K562 (cell line): Measurements from ENCODE around the gene FIZ1. TPM values are rescaled to one million over a fixed set of nuclear protein-coding genes. Genes with fewer than 3 reads are reported as not detected.

Experiments used
- ESRRA ChIP-seq: fragments of 450-650 bp; IDR thresholded peaks from 2 replicates; pipeline ENCODE4 v1.6.1; 2014; ENCODE audit warnings: low read depth, mild to moderate bottlenecking, moderate library complexity, borderline replicate concordance
- GABPA ChIP-seq: fragments of 200-800 bp; sonication (Bioruptor generic); conservative IDR thresholded peaks from 2 replicates; pipeline ENCODE4 v1.6.1; 2016; ENCODE audit warnings: low read depth, missing genetic modification characterization, missing compliant biosample characterization
- HDAC2 ChIP-seq: fragments of 450-650 bp; IDR thresholded peaks from 2 replicates; pipeline ENCODE4 v1.6.1; 2016; ENCODE audit warnings: mild to moderate bottlenecking
- HDAC3 ChIP-seq: fragments of 450-650 bp; IDR thresholded peaks from 2 replicates; pipeline ENCODE4 v1.6.1; 2018; ENCODE audit warnings: borderline replicate concordance, mild to moderate bottlenecking, moderate library complexity; ENCODE audit not compliant: partially characterized antibody
- JUND ChIP-seq, 2 experiments: IDR thresholded peaks; 2 replicates in 1 of 2; 3 replicates in 1 of 2; pipeline ENCODE4 v1.6.1; 2011; ENCODE audit warnings: borderline replicate concordance in 2 of 2, low read depth in 2 of 2, low read length in 2 of 2, improper control_type of control experiment in 1 of 2, missing biosample characterization in 1 of 2, missing genetic modification characterization in 1 of 2, missing genetic modification reagents in 1 of 2
- MAFK ChIP-seq: IDR thresholded peaks from 2 replicates; pipeline ENCODE4 v1.6.1; 2011; ENCODE audit warnings: low read length, improper control_type of control experiment
- MCM2 ChIP-seq: fragments of 450-650 bp; IDR thresholded peaks from 2 replicates; pipeline ENCODE4 v1.6.1; 2017; ENCODE audit warnings: low read depth, mild to moderate bottlenecking
- NFE2L1 ChIP-seq: fragments of 450-650 bp; IDR thresholded peaks from 2 replicates; pipeline ENCODE4 v1.6.1; 2016; ENCODE audit warnings: missing genetic modification characterization, low read depth, mild to moderate bottlenecking, missing compliant biosample characterization, moderate library complexity, borderline replicate concordance
- NRF1 ChIP-seq, 2 experiments: fragments of 450-650 bp; IDR thresholded peaks in 1 of 2; conservative IDR thresholded peaks in 1 of 2; 2 replicates each; pipeline ENCODE4 v1.6.1; 2014; ENCODE audit warnings: mild to moderate bottlenecking in 2 of 2
- POLR2B ChIP-seq: fragments of 450-650 bp; IDR thresholded peaks from 2 replicates; pipeline ENCODE4 v1.6.1; 2018; ENCODE audit warnings: low read depth; ENCODE audit not compliant: partially characterized antibody
- PRPF4 ChIP-seq: fragments of 200-400 bp; formaldehyde crosslinking; IDR thresholded peaks from one replicate; pipeline ENCODE4 v1.6.1; 2017; ENCODE audit warnings: low read length, low read depth, mild to moderate bottlenecking; ENCODE audit not compliant: insufficient read depth, poor library complexity, severe bottlenecking
- RBFOX2 ChIP-seq: fragments of 200-400 bp; formaldehyde crosslinking; IDR thresholded peaks from 2 replicates; pipeline ENCODE4 v1.6.1; 2017; ENCODE audit warnings: low read depth, mild to moderate bottlenecking, low read length, moderate library complexity
- RBM15 ChIP-seq: fragments of 200-400 bp; formaldehyde crosslinking; IDR thresholded peaks from 2 replicates; pipeline ENCODE4 v1.6.1; 2018; ENCODE audit warnings: mild to moderate bottlenecking, low read length, moderate library complexity; ENCODE audit not compliant: insufficient read depth
- RFX1 ChIP-seq: fragments of 450-650 bp; IDR thresholded peaks from 2 replicates; pipeline ENCODE4 v1.6.1; 2016; ENCODE audit warnings: mild to moderate bottlenecking, moderate library complexity
- SMAD1 ChIP-seq: fragments of 150-350 bp; IDR thresholded peaks from 2 replicates; pipeline ENCODE4 v1.6.1; 2014; ENCODE audit warnings: low read length, low read depth; ENCODE audit not compliant: partially characterized antibody
- SP1 ChIP-seq: sonication (generic); formaldehyde crosslinking; IDR thresholded peaks from 2 replicates; pipeline ENCODE4 v1.8.1; 2022; ENCODE audit warnings: mild to moderate bottlenecking, missing genetic modification reagents
- TEAD4 ChIP-seq, 2 experiments: sonication (generic) in 1 of 2; formaldehyde crosslinking in 1 of 2; IDR thresholded peaks; 2 replicates each; pipeline versions ENCODE4 v1.6.1 to v1.8.0; 2012 to 2022; ENCODE audit warnings: borderline replicate concordance in 1 of 2, inconsistent platforms in 1 of 2, low read length in 1 of 2, mild to moderate bottlenecking in 1 of 2, missing genetic modification reagents in 1 of 2
- YBX1 ChIP-seq: fragments of 450-650 bp; IDR thresholded peaks from 2 replicates; pipeline ENCODE4 v1.7.1; 2016; ENCODE audit warnings: mild to moderate bottlenecking
- ZNF384 ChIP-seq: IDR thresholded peaks from 2 replicates; pipeline ENCODE4 v1.6.1; 2012; ENCODE audit warnings: low read depth, low read length, improper control_type of control experiment
- ZNF512 ChIP-seq: IDR thresholded peaks from 2 replicates; pipeline ENCODE4 v1.6.1; 2016; ENCODE audit warnings: missing genetic modification characterization, missing compliant biosample characterization
- ZNF717 ChIP-seq: fragments of 250-450 bp; sonication (Bioruptor Pico); IDR thresholded peaks from 2 replicates; pipeline ENCODE4 v1.5.0; 2021
- ZNF740 ChIP-seq, 3 experiments: fragments of 200-800 bp in 1 of 3; sonication (Bioruptor generic) in 1 of 3; sonication (generic) in 1 of 3; formaldehyde crosslinking in 1 of 3; IDR thresholded peaks; 2 replicates each; pipeline versions ENCODE4 v1.6.1 to v1.8.0; 2016 to 2022; ENCODE audit warnings: mild to moderate bottlenecking in 2 of 3, missing compliant biosample characterization in 2 of 3, missing genetic modification characterization in 2 of 3, missing genetic modification reagents in 1 of 3
- polyA plus RNA-seq, 8 experiments: library from polyadenylated mRNA; depleted of rRNA in 4 of 8; stranded (reverse) in 5 of 8; unstranded in 3 of 8; fragments of >200 nt; fragmentation: Nextera tagmentation in 2 of 8; fragmentation: Illumina TruSeq in 1 of 8; extraction: Ambion mirVana in 2 of 8; extraction: Trizol in 1 of 8; gene quantifications; 2 replicates each; pipeline versions ENCODE4 v1.2.1 to v1.2.3, GENCODE V29; 2011 to 2014; ENCODE audit warnings: inconsistent platforms in 1 of 8, missing spikeins in 1 of 8
- total RNA-seq, 7 experiments: library from RNA; depleted of rRNA in 6 of 7; stranded (reverse); fragments of >200 nt in 6 of 7; fragmentation: Illumina TruSeq in 2 of 7; extraction: Trizol in 2 of 7; gene quantifications; 2 replicates each; pipeline versions ENCODE4 v1.2.1 to v1.2.3, GENCODE V29; 2011 to 2021; ENCODE audit warnings: low replicate concordance in 1 of 7
- TF ChIP-seq, protein P1 (sequence below): sonication (generic); formaldehyde crosslinking; IDR thresholded peaks from 2 replicates; pipeline ENCODE4 v1.9.0; 2022; ENCODE audit warnings: mild to moderate bottlenecking, missing genetic modification reagents

FIZ1 gene
- total and polyA plus RNA-seq, 9 of the 15 experiments (the other 6 are each of a cell fraction or from before 2014, with no cell fraction given) = 0.79 to 17.5 (median 5.5) TPM

- no peak for TF ChIP-seq POLR2B
- TF ChIP-seq RBFOX2 = 0 out of 2 replicates have a peak, but pooled peaks have one; percentile 17
- TF ChIP-seq MCM2 = no peak
- no peak for TF ChIP-seq TEAD4 (IDR thresholded peaks at IDR 0.05; ENCODE audit: low read length)
- TF ChIP-seq TEAD4 (CRISPR knock-in tag; IDR thresholded peaks at IDR 0.05; ENCODE audit: borderline replicate concordance) = no peak
- TF ChIP-seq SMAD1 = no peak
- TF ChIP-seq HDAC2 = 0 out of 2 replicates have a peak, but pooled peaks have one; percentile 45
- no peak for TF ChIP-seq HDAC3
- no peak for TF ChIP-seq NFE2L1 (tag)
- peak; percentile 92 to 93 for TF ChIP-seq NRF1 (conservative IDR thresholded peaks at IDR 0.05 in 1 of 2, IDR thresholded peaks at IDR 0.05 in 1 of 2)
- no peak for TF ChIP-seq ZNF512 (tag)
- TF ChIP-seq PRPF4 = no peak
- TF ChIP-seq ZNF384 = peak; percentile 69
- peak; percentile 6; the same call in 1 of the 2 replicates for TF ChIP-seq JUND (IDR thresholded peaks at IDR 0.05; ENCODE audit: borderline replicate concordance, low read depth, low read length)
- no peak for TF ChIP-seq JUND (tag; IDR thresholded peaks at IDR 0.05; ENCODE audit: borderline replicate concordance, low read depth, low read length)
- TF ChIP-seq YBX1 = no peak
- TF ChIP-seq ESRRA = peak; percentile 13; the same call in 1 of the 2 replicates
- peak; percentile 75; the same call in 1 of the 2 replicates for TF ChIP-seq SP1 (CRISPR knock-in tag)
- TF ChIP-seq RFX1 = peak; percentile 99
- TF ChIP-seq, protein P1, sequence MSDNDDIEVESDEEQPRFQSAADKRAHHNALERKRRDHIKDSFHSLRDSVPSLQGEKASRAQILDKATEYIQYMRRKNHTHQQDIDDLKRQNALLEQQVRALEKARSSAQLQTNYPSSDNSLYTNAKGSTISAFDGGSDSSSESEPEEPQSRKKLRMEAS (CRISPR knock-in tag) = no peak
- TF ChIP-seq GABPA (tag) = no peak
- TF ChIP-seq ZNF717 (CRISPR knock-in tag) = no peak
- no peak for TF ChIP-seq MAFK
- peak; percentile 95 for TF ChIP-seq ZNF740 (CRISPR knock-in tag; IDR thresholded peaks at IDR 0.05)
- TF ChIP-seq ZNF740 (tag; IDR thresholded peaks at IDR 0.05) = peak in 1 of 2 experiments; percentile 63; a peak in 1 of 4 replicates
- no peak for TF ChIP-seq RBM15
- TF ChIP-seq, all 486 proteins: peak for 32
Observed at GRCh38 chr19:55586976-55587668, 12.2 kb downstream of the FIZ1 start (continued).
